GM19324 (cell line): ENCODE results near the gene SH3GL1.

Source experiments
- ATAC-seq: cut with Tn5 transposase; IDR thresholded peaks from one replicate; pipeline ENCODE4 v1.9.1; 2021; ENCODE audit warnings: mild to moderate bottlenecking, moderate library complexity; ENCODE audit not compliant: unreplicated experiment, low FRiP score

Gene SH3GL1

DNA sequence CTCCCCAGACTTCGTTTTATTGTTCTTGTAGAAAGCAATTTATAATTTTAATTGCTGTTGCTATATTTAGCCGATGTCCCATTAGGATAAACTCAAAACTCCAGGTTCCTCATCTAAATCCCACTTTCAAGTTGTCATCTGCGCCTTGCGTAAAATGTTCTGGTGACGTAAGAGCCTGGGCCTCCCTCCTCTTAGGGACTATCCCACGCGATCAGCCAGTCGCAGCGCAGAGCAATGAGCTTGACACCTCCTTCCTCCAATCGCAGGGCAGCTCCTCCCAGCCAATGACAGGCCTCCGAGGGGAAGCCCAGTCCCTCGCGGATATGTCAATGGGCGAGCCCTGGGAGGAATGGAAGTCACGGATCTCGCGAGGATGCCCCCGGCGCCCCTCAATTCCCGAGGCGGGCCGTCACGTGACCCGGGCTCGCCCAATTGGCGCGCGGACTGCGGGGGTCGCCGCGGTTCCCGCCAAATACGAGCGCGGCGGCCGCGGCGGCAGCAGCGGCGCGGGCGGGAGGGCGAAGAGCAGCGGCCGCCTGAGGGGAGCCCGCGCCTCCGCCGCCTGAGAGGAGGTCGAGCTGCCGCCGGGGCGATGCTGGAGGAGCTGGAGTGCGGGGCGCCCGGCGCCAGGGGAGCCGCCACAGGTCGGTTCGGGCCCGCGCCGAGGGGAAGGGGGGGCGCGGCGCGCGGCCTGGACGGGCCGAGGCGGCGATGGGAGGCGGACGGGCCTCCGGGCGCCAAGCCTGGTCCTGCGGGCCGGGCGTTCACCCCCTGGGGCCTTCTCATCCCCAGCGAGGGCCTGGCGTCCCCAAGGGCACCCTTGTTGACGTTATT, 2.0 kb upstream of the SH3GL1 start, which contains the start of gene CHAF1A:
Gene CHAF1A, plus strand, starts transcription at position 470 of the 834 bp plus-strand sequence. Its CDS starts 123 bp downstream, at position 593.
- peak; percentile 74 for ATAC-seq

- ATAC-seq, result no peak
These were observed 1.4 kb upstream of the SH3GL1 start for GRCh38 chr19:4401769-4402170.

- no peak for ATAC-seq
These were observed 574 bp downstream of the SH3GL1 start for GRCh38 chr19:4399812-4400134.

GRCh38 chr19:4396949-4397783, 3.2 kb downstream of the SH3GL1 start:
- no peak for ATAC-seq

DNA sequence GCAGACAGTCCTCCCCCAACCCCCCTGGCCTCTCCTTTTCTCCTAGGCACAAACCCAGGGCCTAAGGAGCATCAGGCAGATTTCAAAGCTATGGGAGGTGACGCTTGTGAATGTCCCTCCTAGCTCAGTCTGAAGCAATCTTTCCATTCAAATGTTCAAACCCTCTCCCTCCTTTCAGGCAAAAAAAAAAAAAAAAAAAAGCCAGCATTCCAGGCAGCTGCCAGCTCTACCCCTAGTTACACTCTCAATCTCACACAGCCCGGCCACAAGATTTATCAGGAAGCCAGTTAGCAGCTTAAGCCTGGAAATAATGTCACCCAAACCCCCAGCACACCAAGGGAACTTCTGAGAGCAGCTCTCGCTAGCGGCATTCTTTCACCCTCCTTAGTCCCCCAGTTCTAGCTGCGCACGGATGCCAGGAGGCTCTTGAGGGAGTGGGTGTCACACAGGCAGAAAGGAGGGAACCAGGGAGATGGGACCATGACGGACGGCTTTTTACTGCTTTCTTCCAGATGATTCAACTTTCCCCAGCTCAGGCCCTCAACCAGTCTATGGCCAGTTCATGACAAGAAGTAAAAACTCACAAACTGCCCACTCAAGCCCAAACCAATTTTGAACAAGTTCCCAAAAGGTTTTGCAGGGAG, 6.3 kb downstream of the SH3GL1 start:
- no peak for ATAC-seq

GRCh38 chr19:4391701-4392483, 8.5 kb downstream of the SH3GL1 start:
- ATAC-seq, result no peak

- no peak for ATAC-seq
These were observed 9.0 kb downstream of the SH3GL1 start for GRCh38 chr19:4391306-4391693.

DNA sequence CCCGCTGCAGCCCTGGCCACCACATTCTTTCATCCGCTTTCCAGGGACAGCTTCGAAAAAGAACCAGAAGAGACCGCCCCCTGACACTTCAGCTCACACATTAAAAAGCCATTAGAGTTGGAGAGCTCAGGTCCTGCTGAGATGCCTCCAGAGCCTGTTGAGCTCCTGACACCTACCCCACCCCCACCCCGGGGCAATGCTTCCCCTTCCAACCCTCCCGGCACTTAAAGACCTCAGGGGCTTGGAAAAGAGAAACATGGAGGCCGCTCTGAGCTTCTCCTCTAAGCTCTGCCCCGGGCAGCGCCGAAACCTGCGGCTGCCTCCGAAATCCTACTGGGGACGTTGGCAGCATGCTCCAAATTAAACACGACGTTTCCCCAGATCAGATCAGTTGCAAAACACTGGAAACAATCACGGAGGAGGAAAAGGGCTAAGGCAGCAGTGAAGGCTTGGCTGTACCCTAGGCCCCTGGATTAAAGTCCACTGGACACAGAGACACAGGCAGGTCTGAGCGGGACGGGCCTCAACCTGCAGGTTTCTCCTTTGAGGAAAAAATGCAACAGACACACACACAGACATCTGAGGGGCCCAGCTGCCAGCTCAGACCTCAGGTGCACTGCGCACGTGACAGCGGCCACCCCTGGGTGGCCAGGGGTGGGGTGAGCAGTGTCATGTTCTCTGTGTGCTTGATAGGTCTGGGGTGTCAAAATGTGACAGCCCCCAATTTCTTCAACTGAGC, 9.6 kb downstream of the SH3GL1 start:
- ATAC-seq, result no peak

DNA sequence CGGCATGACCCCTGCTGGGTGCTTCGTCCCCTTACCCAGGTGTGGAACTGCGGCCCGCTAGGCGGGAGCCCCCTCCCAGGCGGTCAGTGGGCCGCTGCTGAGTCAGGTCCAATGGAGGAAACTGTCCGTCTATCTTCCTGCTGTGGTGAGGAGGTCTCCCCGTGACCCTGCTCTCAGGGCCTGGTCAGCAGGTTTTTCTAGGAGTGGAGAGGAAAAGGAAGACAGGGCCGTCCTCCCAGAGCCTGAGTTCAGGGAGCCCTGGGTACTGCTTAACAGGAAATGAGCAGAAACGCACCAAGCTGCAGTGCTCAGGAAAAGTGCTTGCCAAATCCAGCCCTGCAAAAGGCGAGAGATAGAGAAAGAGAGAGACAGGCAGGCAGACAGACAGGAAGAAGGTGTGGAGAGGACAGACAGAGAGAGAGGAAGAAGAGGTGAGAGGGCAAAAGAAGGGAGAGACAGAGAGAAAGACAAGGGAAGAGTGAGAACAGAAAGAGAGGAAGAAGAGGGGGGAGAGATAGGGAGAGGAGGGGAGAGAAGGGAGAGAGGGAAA, 10.3 kb downstream of the SH3GL1 start:
- no peak for ATAC-seq

- no peak for ATAC-seq
These were observed 10.8 kb downstream of the SH3GL1 start for GRCh38 chr19:4389511-4390016.

GRCh38 chr19:4389064-4389375, 11.3 kb downstream of the SH3GL1 start:
- no peak for ATAC-seq

GRCh38 chr19:4388337-4389063, 11.8 kb downstream of the SH3GL1 start:
- no peak for ATAC-seq

DNA sequence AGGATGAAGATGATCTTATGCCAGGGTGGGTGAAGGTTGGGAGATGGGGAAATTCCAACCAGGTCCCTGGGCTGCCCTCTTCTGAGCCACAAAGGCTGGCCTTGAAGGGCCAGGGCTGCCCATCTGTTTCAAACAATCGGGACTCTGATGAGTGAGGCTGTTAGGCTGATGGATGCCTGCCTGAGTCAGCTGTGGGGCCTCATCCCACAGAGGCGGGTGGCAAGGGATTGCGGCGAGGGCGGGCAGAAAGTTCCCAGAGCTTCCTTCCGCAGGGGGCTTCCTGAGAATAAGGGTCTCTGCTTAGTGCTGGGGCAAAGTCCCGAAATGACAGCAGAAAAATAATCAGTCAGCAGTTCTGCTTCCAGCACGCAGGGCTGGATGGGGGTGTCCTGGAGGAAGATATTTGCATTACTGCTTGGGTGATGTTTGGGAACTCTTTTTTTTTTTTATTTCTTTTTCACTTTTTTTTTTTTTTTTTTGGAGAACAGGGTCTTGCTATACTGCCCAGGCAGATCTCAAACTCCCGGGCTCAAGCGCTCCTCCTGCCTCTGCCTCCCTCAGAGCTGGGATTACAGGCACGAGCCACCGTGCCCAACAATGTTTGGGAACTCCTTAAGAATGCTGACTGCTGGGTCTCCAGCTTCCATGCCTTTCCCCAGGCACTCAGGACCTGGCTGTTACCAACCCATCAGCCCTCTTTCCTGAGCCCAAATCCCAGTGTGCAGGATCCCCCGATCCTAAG, 14.1 kb downstream of the SH3GL1 start:
- no peak for ATAC-seq

DNA sequence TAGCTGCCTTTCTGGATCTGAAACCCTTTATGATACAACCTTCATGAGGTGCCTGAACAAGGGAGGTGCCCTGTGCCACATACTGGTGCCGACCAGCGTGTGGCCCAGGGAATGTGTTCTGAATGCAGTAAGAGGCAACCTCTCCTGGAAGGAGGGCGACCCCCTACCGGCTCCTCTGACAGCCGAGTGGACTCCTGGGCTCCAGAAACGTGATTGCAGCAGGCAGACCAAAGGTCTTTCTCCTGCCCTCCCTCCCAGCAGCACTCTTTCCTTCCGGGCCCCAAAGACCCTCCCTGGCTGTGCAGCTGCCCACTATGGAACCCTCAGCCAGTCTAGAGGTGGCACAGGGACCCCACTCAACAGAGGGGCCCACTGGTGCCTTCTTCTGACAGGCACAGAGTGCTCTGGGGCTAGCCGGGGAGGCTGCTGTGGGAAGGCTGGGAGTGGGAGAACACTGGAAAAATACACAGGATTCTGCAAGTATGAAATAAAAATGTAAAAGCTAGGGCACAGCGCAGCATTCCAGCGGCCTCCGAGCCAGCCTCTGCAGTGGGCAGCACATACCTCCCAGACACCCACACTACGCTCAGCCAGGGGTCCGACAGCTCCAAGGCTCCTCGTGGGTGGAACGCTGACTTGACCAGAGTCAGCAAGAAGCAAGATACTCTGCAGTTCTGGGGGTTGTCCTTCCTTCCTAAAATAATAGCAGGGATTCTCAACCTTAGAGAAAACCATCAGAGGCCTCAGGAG, 14.9 kb downstream of the SH3GL1 start:
- ATAC-seq, result no peak

- no peak for ATAC-seq
These were observed 20.1 kb downstream of the SH3GL1 start for GRCh38 chr19:4380254-4380727.

- no peak for ATAC-seq
These were observed 20.7 kb downstream of the SH3GL1 start for GRCh38 chr19:4379383-4380253.
